ENCODE measurements around the gene MUC20.
"Not testable (repeated sequence)": the region's sequence is repeated elsewhere in the genome, so short reads cannot be mapped to it uniquely, and the experiment has no call there.

Gene MUC20

GRCh38 chr3:195731356-195731905 lies 10.7 kb downstream of the MUC20 start:
- no peak for DNase-seq

- DNase-seq: peak; percentile 65
These were observed 12.2 kb downstream of the MUC20 start for GRCh38 chr3:195732940-195733339.

- no peak for DNase-seq
These were observed 14.4 kb downstream of the MUC20 start for GRCh38 chr3:195735036-195735695.

GRCh38 chr3:195736866-195737490 lies 16.2 kb downstream of the MUC20 start:
- no peak for DNase-seq

- not testable (repeated sequence) for DNase-seq
These were observed 17.0 kb downstream of the MUC20 start for GRCh38 chr3:195737782-195738181.

- DNase-seq: no peak
These were observed 17.7 kb downstream of the MUC20 start for GRCh38 chr3:195738274-195739044.

GRCh38 chr3:195739561-195740111 lies 18.9 kb downstream of the MUC20 start:
- DNase-seq: no peak

GRCh38 chr3:195744437-195744836 lies 23.7 kb downstream of the MUC20 start:
- no peak for DNase-seq

- DNase-seq: peak; percentile 7
These were observed 25.6 kb downstream of the MUC20 start for GRCh38 chr3:195746346-195746745.

- peak; percentile 7 for DNase-seq
These were observed 26.0 kb downstream of the MUC20 start for GRCh38 chr3:195746751-195747150.

- DNase-seq: peak; percentile 9
These were observed 27.9 kb downstream of the MUC20 start for GRCh38 chr3:195748661-195749060.

GRCh38 chr3:195749101-195749500 lies 28.3 kb downstream of the MUC20 start:
- DNase-seq: not testable (repeated sequence)

- DNase-seq: peak; percentile 11
These were observed 30.2 kb downstream of the MUC20 start for GRCh38 chr3:195750797-195751520.

GRCh38 chr3:195751560-195751959 lies 30.8 kb downstream of the MUC20 start:
- peak; percentile 7 for DNase-seq

GRCh38 chr3:195752066-195752465 lies 31.3 kb downstream of the MUC20 start:
- DNase-seq: peak; percentile 7

GRCh38 chr3:195752546-195753331 lies 32.0 kb downstream of the MUC20 start:
- DNase-seq: peak; percentile 12

- DNase-seq: peak; percentile 14
These were observed 32.8 kb downstream of the MUC20 start for GRCh38 chr3:195753581-195753980.

GRCh38 chr3:195754141-195754540 lies 33.4 kb downstream of the MUC20 start:
- DNase-seq: peak; percentile 6

- no peak for DNase-seq
These were observed 34.1 kb downstream of the MUC20 start for GRCh38 chr3:195754906-195755305.

- DNase-seq: peak; percentile 5
These were observed 34.6 kb downstream of the MUC20 start for GRCh38 chr3:195755391-195755790.

GRCh38 chr3:195755791-195756676 lies 35.3 kb downstream of the MUC20 start:
- peak; percentile 20 for DNase-seq
